SU-DHL-6 (cell line): ENCODE results near the gene TMEM151B.
"Not testable (repeated sequence)": the region's sequence is repeated elsewhere in the genome, so short reads cannot be mapped to it uniquely, and the experiment has no call there.

Experiments used
- H2AFZ ChIP-seq: fragments of 200-600 bp; sonication (generic); 2 replicates; pipeline ENCODE4 v1.6.1; 2014; ENCODE audit warnings: low read depth, mild to moderate bottlenecking, moderate library complexity, mixed read lengths, antibody characterized with exemption, low read length; ENCODE audit not compliant: severe bottlenecking
- H3F3A ChIP-seq: fragments of 200-600 bp; shearing (Covaris generic); 2 replicates; pipeline ENCODE4 v1.6.0; 2016; ENCODE audit warnings: antibody characterized with exemption, mild to moderate bottlenecking; ENCODE audit not compliant: insufficient read depth
- H3K27ac ChIP-seq: fragments of 200-600 bp; sonication (generic); 2 replicates; pipeline ENCODE4 v1.5.1; 2016; ENCODE audit warnings: low read depth, mild to moderate bottlenecking, low read length, moderate library complexity, mixed read lengths
- H3K27me3 ChIP-seq: fragments of 200-600 bp; sonication (generic), shearing (Covaris generic); 2 replicates; pipeline ENCODE4 v1.6.0; 2014; ENCODE audit warnings: mild to moderate bottlenecking, low read length
- H3K36me3 ChIP-seq: fragments of 200-600 bp; sonication (generic); 2 replicates; pipeline ENCODE4 v1.6.1; 2014; ENCODE audit warnings: mild to moderate bottlenecking, low read length, mixed read lengths
- H3K4me2 ChIP-seq: fragments of 300-600, 200-600 bp; shearing (Covaris generic), sonication (generic); 2 replicates; pipeline ENCODE4 v1.6.0; 2014; ENCODE audit warnings: low read length, low read depth, mild to moderate bottlenecking; ENCODE audit not compliant: poor library complexity, severe bottlenecking
- H3K4me3 ChIP-seq: fragments of 200-600 bp; sonication (generic); 2 replicates; pipeline ENCODE4 v1.5.1; 2014; ENCODE audit warnings: antibody characterized with exemption, low read length, mild to moderate bottlenecking, mixed read lengths; ENCODE audit not compliant: insufficient read depth, poor library complexity, severe bottlenecking
- H3K79me2 ChIP-seq: fragments of 200-600 bp; sonication (generic); 2 replicates; pipeline ENCODE4 v1.6.1; 2014; ENCODE audit warnings: mild to moderate bottlenecking, low read length, moderate library complexity; ENCODE audit not compliant: insufficient read depth
- H3K9ac ChIP-seq: fragments of 200-600 bp; sonication (generic); 2 replicates; pipeline ENCODE4 v1.7.0; 2014; ENCODE audit warnings: mild to moderate bottlenecking, low read length
- H3K9me2 ChIP-seq: fragments of 200-600 bp; sonication (generic); replicated peaks from 2 replicates; pipeline ENCODE4 v1.6.1; 2014; ENCODE audit warnings: low read length; ENCODE audit not compliant: insufficient read depth
- H3K9me3 ChIP-seq: fragments of 200-600 bp; sonication (generic); 2 replicates; pipeline ENCODE4 v1.6.1; 2014; ENCODE audit warnings: low read length, mixed read lengths; ENCODE audit not compliant: insufficient read depth
- H4K20me1 ChIP-seq: fragments of 200-600 bp; sonication (generic); 2 replicates; pipeline ENCODE4 v1.6.1; 2014; ENCODE audit warnings: low read depth, mild to moderate bottlenecking, antibody characterized with exemption, low read length, moderate library complexity, mixed read lengths
- EZH2phosphoT487 ChIP-seq: fragments of 200-600 bp; sonication (generic), shearing (Covaris generic); conservative IDR thresholded peaks from 2 replicates; pipeline ENCODE4 v1.6.1; 2018; ENCODE audit warnings: mild to moderate bottlenecking, antibody characterized with exemption, low read length, moderate library complexity, mixed read lengths
- TF ChIP-seq, protein P1 (sequence below): fragments of 200-600 bp; sonication (generic); IDR thresholded peaks from one replicate; pipeline ENCODE4 v1.5.1; 2017; ENCODE audit warnings: antibody characterized with exemption, mild to moderate bottlenecking, low read length, moderate library complexity; ENCODE audit not compliant: insufficient read depth, poor library complexity, severe bottlenecking

The TMEM151B gene

DNA sequence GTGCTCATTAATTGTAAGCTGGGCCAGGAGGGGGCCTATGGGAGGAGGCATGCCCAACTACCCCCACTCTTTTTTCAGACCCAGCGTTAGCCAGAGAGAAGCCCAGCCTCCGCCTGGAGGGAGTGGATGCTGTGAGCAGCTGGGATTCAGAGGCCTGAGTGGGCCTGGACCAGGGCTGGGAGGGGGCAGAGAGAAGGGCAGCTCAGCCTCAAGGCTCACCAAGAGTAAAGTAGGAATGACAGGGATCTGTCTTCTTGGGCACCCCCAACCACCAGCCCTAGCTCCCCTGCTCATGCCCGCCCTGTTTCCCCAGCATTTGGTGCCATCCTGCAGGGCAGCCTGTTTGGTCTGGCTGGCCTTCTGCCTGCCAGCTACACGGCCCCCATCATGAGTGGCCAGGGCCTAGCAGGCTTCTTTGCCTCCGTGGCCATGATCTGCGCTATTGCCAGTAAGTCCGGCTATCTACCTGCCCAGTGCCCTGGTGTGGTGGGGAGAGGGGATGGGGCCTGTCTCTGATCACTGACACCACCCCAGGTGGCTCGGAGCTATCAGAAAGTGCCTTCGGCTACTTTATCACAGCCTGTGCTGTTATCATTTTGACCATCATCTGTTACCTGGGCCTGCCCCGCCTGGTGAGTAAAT lies 40.1 kb upstream of the TMEM151B start:
- Histone ChIP-seq H3K4me3 (no peak overlapping the region), H4K20me1 (no peaks in the 10 kb centered on the region), H3K4me2 (no peak overlapping the region), H3F3A (no peaks in the 10 kb centered on the region), H3K27ac (no peak overlapping the region), H3K79me2 (peaks cover 28% of the 10 kb centered on the region), H3K27me3 (no peaks in the 10 kb centered on the region), H3K9me3 (no peaks in the 10 kb centered on the region), H2AFZ (no peak overlapping the region), H3K9me2 (no peaks in the 10 kb centered on the region), H3K9ac (no peak overlapping the region), H3K36me3 (no peaks in the 10 kb centered on the region)
- TF ChIP-seq EZH2phosphoT487: no peak
- TF ChIP-seq, protein P1, sequence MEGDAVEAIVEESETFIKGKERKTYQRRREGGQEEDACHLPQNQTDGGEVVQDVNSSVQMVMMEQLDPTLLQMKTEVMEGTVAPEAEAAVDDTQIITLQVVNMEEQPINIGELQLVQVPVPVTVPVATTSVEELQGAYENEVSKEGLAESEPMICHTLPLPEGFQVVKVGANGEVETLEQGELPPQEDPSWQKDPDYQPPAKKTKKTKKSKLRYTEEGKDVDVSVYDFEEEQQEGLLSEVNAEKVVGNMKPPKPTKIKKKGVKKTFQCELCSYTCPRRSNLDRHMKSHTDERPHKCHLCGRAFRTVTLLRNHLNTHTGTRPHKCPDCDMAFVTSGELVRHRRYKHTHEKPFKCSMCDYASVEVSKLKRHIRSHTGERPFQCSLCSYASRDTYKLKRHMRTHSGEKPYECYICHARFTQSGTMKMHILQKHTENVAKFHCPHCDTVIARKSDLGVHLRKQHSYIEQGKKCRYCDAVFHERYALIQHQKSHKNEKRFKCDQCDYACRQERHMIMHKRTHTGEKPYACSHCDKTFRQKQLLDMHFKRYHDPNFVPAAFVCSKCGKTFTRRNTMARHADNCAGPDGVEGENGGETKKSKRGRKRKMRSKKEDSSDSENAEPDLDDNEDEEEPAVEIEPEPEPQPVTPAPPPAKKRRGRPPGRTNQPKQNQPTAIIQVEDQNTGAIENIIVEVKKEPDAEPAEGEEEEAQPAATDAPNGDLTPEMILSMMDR: no peak

DNA sequence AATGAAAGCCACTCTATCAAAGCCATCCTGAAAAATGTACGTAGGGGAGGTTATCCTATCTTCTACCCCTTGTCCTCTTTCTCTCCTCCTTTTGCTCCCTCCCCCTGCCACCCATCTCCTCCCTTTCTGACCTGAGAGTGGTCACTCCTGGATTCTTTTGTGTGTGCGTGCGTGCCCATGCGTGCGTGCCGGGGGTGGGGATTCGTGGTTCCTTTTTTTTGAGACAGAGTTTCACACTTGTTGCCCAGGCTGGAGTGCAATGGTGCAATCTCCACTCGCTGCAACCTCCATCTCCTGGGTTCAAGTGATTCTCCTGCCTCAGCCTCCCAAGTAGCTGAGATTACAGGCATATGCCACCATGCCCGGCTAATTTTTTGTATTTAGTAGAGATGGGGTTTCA lies 38.8 kb upstream of the TMEM151B start:
- not testable (repeated sequence) for H3K4me2 ChIP-seq, H3K9me3 ChIP-seq, H3K27ac ChIP-seq, H3K36me3 ChIP-seq, H3K4me3 ChIP-seq, H3K9me2 ChIP-seq, H3K27me3 ChIP-seq, H2AFZ ChIP-seq, H3K9ac ChIP-seq, H4K20me1 ChIP-seq, H3F3A ChIP-seq
- H3K79me2 ChIP-seq: peaks cover 15% of the 10 kb centered on the region

DNA sequence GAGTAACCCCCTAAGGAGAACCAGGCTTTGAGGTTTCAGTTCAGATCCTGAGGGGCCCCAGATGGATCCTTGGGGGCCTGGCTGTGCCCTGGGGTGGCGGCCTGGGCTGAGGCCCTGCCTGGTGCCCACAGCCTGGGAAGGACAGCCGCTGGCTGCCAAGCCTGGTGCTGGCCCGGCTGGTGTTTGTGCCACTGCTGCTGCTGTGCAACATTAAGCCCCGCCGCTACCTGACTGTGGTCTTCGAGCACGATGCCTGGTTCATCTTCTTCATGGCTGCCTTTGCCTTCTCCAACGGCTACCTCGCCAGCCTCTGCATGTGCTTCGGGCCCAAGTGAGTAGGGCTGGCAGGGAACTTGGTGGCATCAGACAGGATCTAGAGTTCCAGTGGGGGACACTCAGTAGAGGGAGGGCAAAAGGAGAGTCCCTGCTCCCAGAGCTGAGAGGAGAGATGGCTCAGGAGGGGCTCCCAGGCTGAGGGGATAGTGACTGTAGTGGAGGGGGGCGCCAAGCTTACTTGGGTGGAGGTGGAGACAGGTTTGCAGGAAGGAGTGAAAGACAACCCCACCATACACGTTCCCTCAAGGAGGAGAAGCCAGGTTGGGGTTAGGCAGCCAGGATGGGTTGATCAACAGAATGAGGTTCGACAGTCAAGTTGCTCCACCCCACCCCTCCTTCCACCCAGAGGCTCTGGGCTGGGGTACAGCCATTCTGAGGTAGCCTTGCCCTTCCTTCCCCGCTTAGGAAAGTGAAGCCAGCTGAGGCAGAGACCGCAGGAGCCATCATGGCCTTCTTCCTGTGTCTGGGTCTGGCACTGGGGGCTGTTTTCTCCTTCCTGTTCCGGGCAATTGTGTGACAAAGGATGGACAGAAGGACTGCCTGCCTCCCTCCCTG lies 37.3 kb upstream of the TMEM151B start:
- TF ChIP-seq, protein P1: no peak
- TF ChIP-seq EZH2phosphoT487: no peak
- H3K9me3 ChIP-seq: no peaks in the 10 kb centered on the region
- H3K4me2 ChIP-seq: no peak overlapping the region
- 0 out of 2 replicates have a peak, but pooled peaks cover 5% of the 10 kb centered on the region for H3K79me2 ChIP-seq
- H3K4me3 ChIP-seq: no peak overlapping the region
- no peak overlapping the region for H3K27ac ChIP-seq
- no peaks in the 10 kb centered on the region for H3K36me3 ChIP-seq
- peaks cover 4% of the 10 kb centered on the region for H3F3A ChIP-seq
- no peaks in the 10 kb centered on the region for H3K27me3 ChIP-seq
- H3K9ac ChIP-seq: no peak overlapping the region
- H4K20me1 ChIP-seq: no peaks in the 10 kb centered on the region
- no peaks in the 10 kb centered on the region for H3K9me2 ChIP-seq
- no peak overlapping the region for H2AFZ ChIP-seq
